ENCODE data around the gene BRD3OS.
A peak's percentile ranks its signal among the peaks of the same experiment; 100 is the strongest.
"Not testable (repeated sequence)": the region's sequence is repeated elsewhere in the genome, so short reads cannot be mapped to it uniquely, and the experiment has no call there.

BRD3OS gene

DNA sequence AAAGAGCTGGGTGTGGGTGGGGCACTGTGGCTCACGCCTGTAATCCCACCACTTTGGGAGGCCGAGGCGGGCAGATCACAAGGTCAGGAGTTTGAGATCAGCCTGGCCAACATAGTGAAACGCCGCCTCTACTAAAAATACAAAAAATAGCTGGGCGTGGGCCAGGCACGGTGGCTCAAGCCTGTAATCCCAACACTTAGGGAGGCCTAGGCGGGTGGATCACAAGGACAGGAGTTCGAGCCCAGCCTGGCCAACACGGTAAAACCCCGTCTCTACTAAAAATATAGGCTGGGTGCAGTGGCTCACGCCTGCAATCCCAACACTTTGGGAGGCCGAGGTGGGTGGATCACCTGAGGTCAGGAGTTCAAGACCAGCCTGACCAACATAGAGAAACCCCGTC is 36.5 kb upstream of the BRD3OS start:
- DNase-seq (ENCODE audit: low read depth) = not testable (repeated sequence)

DNA sequence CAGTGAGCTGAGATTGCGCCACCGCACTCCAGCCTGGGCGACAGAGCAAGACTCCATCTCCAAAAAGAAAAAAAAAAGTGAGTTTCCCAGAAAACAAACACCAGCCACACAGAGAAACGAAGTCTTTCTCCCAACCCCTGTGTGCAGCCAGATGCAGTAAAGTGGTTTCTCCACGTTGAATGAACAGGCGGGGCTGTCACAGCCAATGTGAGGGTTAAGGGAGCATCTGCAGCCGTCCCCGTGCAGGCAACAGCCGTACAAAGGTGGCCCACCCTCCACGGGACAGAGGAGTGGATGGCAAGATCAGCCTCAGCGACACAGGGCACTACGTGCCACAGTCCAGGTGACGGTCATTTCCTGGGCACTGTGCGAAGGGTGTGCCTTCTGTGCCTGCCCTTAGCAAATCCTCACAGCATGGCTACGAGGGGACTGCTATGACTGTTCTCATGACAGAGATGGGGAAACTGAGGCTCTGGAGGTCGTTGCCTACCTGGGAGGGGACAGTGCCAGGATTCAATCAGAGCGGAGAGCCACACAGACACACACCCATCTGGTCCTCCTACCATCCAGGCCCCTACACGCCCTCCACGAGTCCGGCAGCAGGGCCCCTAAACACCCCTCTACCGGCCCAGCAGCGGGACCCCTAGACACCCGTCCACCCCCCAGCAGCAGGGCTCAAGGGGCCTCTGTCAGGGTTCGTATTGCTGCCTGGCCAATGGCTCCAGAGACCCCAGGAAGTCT is 35.5 kb upstream of the BRD3OS start:
- no peak for DNase-seq (ENCODE audit: low read depth)

DNA sequence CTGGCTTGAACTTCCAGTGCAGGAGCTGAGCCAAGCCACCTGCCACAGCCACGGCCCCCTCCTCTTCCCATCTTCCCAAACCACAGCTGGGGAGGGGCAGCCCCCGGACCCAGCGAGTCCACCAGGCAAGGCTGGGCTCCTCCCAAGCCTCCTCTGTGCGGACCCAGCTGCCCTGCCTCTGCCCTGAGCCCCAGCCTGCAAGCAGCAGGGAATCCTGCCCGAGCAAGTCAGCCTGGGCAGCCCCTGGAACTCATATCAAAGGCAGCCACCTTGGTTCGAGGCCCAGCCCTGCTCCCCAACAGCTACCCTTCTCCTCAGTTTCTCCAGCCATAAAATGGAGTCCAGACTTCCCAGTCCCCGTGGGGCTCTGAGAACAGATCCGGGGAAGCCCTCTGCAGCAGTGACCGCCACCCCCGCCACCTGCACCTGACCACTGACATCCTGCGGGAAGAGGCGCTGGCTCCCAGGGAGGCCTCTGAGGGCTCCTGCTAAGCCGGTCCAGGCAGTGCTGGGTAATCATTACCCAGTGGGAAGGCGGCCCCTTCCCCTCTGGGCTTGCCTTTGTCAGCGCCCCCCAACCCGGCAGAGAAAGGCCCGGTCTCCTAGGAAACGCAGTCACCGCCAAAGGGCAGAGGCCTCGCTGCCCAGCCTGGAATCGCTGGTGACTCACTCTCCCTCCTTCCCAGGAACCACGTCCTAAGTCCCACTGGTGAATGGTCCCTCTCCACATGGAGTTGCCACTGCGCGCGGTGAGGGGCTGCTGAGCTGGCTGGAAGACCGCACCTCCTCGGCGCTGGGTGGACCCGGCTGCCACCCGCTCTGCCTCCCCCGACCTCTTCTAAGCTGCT is 34.7 kb upstream of the BRD3OS start:
- DNase-seq (ENCODE audit: low read depth) = no peak

DNA sequence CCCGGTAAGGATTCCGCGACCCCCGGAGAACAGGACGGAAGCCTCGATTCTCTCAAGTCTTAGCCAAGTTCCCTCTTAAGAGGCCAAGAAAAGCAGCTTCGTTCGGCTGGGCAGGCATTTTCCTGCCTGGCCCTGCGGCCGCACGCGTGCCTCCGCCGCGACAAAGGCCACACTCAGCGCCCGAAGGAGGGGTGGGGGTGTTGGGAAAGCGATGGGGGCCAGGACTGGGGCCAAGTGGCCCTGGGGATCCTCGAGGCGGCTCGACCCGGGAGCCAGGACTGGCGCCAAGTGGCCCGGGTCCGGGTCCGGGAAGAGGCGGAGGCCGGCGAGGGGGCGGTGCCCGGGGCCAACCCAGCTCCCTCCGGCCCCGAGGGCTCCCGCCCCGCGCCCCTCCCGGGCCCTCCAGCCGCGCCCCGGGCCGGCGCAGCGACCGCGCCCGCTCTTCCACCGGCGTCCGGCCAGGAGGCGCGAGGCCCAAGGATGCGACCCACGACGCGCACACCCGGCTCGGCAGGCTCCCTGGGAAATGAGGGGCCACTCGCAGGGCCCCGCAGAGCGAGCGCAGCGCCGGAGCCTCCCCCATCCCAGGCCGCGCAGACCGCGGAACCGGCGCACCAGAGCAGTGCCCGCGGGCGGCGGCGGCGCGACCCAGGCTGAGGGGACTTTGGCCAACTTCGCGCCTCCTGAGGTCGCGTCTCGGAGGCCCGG is 33.9 kb upstream of the BRD3OS start:
- DNase-seq (ENCODE audit: low read depth) = no peak

DNA sequence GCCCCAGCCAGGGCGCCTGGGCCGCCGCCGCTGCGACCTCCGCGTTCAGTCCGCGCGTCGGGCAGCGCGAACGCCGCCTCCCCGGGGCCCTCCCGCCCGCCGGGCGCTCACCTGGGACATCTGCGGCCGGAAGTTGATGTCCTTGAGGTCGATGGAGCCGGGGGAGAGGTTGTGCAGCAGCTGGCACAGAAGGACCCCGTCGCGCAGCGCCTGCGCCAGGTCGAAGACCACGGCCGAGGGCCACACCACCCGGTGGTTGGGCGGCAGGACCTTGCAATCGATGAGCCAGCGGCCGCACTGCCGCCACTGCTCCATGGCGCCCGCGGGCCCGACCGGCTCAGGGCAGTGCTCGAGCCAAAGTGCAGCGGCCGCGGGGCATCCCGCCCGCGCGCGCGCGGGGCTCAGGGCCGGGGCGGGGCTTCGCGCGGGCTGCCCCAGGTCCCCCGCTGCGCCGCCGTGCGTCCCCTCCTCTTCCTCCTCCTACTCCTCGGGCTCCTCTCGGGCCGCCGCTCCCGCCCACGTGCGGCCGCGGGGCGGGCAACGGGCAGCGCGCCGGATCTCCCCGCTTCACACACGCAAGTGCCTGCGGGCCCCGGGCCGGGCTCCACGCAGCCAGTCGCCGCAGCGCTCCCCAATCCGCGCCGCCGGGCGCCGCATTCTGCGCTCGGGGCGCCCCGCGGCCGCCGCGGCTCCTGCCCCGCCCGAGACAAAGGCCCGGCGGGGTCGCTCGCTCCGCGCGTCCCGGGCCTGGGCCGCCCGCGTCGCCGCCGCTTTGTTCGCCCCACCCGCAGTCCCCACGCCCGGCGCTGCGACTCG is 33.1 kb upstream of the BRD3OS start, which contains the start of gene VAV2:
VAV2 (minus strand) TSS at position 361 of the 816 bp plus-strand sequence; CDS start at position 315, 46 bp downstream.
- DNase-seq (ENCODE audit: low read depth) = no peak

DNA sequence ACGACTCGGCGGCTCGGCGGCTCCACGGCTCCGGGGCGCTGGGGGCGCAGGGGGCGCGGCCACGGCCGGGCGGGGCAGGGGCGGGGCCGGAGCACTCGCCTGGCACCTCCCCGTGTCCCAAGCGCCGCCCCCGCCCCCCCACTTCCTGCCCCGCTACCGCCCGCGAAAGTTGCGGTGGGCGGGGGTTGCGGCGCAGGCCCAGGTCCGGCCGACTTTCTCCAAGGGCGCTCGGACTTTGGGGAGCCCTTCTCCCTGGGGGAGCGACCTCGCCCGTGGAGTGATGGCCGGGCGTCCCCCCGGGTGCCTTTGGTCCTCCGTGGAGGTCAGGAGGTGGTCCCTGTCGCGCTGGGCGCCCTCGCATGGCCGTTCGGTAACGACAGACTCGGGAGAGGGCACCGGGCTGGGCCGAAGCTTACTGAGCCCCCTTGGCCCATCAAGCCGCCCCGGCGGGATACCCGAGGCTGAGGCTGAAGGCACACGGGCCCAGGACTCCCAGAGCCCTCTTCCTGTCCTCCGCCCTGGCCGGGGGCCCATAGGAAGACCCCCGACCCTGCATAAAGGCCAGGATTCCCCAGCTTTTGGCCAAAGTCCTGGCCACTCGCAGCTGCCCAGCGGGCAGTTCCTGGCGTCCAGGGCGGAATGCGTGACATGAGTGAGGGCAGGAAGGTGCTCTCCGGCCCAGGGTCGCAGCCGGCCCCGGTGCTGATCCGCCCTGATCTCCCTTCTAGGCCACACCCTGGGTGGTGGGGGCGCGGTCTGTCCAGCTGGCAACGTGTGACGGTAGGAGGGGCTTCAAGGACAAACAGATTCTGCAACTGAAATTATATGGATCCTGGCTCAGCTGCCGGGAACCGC is 32.3 kb upstream of the BRD3OS start:
- DNase-seq (ENCODE audit: low read depth) = peak; percentile 39

DNA sequence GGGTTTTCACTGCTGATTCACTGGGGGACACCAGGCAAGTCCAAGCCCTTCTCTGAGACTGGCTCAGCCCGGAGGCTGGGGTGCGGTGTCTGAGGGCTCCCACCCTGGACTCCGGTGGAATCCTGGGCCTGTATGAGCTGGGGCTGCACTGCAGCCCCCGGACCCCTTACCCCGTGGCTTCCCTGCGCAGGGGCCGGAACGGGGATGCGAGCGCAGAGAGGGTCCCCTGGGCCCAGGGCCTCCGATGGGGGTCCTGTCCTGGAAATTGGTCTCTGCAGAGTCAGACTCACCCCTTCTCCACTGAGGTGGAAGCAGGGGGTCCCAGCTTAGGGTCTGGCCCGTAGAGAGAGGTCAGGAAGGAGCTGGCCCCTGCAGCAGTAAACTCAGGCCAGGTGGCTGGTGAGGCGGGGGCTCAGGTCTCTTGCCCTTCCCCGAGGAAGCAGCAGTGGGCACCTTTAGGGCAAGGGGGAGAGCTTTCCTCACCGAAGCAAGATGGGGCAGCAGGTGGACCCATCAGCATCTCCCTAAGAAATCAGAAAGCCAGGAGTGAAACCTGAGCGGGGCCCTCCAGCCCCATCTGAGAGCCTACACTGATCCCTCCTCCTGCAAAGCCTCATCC is 31.5 kb upstream of the BRD3OS start:
- no peak for DNase-seq (ENCODE audit: low read depth)

DNA sequence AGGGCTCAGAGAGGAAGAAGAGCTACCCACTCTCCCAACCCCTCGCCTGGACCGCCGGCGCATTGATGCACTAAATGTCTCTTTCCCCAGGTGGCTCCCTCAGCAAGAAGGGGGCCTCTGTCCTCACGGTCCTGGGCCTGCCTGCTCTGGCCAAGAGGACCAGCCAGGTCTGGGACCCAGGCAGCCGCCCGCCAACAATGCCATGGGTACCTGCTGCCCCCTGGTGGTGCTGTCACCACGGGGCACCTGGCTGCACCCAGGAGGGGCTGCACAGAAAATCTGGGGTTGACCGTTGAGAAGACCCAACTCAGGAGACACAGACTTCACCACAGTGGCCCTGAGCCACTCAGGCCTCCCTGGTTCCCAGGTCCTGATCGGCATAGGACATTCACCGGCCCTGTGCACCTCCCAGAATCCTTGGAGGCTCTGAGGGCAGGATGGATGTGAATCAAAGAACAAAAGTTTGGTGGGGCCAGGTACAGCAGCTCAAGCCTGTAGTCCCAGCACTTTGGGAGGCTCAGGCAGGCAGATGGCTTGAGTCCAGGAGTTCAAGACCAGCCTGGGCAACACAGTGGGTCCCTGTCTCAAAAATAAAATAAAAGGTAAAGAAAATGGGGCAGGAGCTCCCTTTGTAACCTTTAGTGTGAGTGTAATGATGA is 30.8 kb upstream of the BRD3OS start:
- DNase-seq (ENCODE audit: low read depth) = no peak

DNA sequence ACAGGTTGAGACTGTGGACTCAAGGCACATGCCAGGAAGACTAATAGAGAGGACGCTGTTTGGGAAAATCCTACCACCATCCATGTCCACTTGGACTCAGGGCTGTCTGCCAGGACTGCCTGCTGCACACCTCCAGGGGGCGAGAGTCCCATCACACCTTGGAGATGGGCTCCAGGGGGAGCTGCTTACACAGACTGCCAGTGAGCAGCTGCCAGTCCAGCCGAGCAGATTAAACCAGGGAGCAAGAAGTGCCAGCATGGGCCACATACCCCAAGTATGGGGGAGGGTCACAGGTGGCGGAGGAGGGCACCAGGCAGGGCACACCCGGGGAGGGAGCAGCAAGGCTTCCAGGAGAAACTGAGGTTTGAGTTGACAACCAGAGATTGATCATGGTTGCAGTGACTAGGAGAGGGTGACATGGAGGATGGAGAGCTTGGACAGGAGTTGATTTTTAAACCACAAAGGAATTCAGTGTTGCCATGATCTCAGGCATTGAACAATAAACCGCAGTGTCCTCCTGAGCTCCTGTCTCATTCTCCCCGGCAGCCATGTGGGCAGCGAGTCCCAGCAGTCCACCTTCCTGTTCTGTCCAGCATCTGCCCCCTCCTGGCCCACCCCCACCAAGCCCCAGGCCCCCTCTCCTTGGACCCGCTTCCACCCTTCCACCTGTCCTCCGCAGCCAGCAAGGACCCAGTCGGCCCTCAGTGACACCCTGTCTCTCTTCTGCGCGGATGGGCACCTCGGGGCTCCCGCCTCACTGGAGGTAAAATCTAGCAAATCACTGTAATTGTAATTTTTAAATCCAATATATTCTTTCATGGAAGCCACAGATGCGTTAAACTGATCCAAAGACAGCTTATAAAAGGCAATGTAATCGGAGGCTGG is 30.0 kb upstream of the BRD3OS start:
- no peak for DNase-seq (ENCODE audit: low read depth)

DNA sequence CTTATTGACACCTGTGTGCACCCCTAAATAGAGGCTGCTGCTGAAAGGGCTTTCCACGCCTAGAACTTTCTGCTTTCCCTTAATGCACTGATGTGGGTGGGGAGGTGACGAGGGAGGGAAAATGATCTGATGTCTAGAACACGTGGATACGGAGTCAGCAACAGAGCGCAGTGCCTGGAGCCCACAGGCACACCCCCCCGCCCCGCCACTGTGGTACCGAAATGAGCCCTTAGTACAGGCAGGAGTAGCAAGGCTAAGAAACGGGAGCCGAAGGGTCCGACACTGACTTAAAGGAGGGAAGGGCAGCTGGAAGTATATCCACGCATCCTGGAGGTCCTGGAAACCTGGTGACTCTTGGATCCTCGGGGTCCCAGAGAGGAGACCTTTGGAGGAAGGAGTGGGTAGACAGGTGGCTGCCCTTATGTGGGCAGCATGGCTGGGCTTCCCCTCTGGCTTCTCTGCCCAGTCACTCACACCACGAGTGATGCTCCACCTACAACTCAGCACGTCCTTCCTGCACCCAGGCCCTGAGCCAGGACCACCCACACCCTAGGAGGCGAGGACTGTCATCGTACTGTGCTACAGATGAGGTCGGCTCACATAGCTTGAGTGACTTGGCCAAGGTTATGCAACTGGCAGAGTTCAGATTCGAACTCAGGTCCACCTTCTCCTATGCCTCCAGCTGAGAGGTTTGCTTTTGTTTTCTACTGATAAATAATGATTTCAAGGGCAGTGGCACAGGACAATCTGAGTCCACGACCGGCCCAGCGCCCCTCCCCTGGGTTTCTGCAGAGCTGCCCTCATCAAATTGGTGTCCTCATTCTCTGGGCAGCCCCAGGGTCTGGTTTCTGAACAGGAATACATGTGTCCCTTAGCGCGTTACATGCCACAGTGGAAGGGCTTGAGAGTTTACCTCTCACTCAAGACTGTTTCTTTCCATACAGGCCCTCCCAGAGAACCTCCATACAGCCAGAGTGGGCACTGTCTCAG is 28.5 kb upstream of the BRD3OS start:
- DNase-seq (ENCODE audit: low read depth) = no peak

DNA sequence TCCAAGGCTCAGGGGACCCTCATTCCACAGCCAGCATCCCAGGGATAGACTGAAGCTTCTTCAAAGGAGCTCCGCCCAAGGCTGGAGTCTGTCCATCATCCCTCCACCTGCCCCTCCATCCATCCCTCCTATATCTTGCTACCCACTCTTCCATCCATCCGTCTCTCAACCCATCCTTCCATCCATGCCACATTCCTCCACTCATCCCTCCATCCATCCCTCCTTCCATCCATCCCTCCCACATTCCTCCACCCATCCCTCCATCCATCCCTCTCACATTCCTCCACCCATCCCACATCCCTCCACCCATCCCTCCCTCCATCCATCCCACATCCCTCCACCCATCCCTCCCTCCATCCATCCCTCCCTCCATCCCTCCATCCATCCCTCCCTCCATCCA is 27.7 kb upstream of the BRD3OS start:
- DNase-seq (ENCODE audit: low read depth) = no peak

DNA sequence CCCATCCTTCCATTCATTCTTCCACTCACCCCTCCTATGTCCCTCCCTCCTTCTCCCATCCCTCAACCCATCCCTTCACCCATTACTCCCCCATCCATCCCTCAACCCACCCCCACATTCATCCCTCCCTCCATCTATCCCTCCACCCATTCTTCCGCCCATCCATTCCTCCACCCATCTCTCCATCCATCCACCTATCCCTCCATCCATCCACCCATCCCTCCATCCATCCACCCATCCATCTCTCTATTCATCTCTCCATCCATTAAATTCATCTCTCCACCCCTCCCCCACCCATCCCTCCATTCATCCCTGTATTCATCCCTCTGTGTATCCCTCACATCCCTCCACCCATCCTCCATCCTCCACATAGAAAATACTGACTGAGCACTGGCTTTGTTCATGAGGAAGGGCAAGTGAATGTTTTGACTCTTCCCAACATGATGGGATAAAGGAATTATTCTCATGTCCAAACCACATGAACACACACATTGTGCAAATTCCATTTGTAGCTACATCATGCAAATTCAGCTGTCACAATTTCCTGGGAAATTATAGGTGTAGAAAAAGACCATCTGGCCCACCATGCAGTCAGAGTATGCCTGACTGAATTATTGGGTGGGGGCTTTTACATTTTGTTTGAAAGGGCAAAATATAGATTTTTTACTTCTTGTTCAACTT is 26.2 kb upstream of the BRD3OS start:
- DNase-seq (ENCODE audit: low read depth) = no peak

DNA sequence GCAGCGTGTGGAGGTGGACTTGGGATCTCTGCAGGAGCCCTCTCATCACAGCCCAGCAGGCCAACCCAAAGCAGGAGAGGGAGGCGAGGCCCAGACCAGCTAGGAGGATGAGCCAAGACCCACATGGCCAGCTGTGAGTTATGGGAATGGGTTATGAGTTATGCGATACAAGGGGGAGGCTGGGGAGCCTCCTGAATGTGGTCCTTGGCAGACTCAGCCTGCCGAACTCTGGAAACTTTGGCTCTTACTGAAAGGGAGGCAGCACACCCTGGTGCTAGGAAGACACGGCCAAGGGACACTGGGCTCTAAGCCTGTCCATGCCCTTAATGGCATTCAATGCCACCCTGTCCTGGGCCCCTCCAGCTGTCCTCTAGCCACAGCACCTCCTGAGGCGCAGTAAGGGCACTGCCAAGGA is 25.4 kb upstream of the BRD3OS start:
- no peak for DNase-seq (ENCODE audit: low read depth)

DNA sequence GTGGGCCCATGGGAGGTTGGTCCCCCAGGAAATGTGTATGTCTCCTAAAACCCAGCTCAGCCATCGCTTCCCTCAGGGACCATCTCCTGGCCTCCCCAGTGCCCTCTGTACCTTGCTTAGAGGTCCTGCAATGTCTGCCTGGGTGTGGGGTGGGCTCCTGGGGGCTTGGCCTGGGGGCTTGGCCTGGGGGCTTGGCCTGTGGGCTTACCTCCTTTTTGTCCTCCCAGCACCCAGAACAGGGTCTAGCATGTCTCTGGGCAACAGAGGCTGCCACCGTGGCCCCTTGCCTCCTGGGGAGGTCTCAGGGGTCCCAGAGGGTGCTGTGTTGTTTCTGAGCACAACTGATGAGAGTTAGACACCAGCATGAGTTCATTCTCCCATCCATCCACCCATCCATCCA is 22.5 kb upstream of the BRD3OS start:
- DNase-seq (ENCODE audit: low read depth) = no peak

DNA sequence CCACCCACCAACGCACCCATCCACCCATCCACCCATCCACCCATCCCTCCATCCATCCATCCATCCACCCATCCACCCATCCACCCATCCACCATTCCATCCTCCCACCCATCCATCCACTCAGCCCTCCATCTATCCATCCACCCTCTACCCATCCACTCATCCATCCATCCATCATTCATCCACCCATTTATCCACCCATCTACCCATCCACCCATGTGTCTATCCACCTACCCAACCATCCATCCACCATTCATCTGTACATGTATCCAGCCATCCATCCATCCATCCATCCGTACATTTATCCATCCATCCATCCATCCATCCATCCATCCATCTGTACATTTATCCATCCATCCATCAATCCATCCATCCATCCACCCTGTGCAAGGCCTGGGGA is 22.0 kb upstream of the BRD3OS start:
- DNase-seq (ENCODE audit: low read depth) = no peak

DNA sequence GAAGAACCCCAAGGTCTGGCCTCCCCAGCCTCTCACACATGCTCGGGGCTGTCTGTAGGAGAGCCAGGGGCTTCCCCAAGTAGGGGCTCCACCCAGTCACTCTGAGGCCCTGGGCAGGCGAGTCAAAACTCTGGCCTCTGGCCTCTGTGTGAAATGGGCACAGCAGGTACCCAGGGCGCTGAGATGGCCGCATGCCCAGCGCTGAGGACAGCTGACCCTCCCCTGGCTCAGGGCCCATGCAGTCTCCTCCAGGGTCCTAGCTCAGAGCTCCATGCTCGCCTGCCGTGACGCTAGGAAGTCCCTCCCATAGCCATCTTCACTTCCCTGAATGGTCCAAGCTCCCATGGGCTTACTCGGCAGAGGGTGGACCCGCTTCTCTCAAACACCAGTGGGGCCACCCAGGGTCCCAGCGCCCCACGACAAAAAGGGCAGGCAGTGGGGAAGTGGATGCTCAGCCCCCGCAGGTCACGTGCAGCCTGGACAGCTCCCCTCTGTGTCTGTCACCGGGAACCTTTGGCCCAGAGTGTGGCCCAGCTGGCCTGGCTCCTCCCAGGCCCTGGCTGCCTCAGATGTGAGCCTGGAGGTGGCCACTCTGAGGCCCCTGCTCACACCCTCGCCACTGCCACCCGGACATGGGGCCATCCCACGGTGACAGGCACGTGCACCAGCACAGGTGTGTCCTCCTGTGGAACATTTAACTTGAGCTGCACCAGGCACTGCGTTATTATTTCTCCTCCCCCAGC is 21.0 kb upstream of the BRD3OS start:
- DNase-seq (ENCODE audit: low read depth) = no peak
